Measurements from ENCODE around the gene CPNE1. TPM values are rescaled to one million over a fixed set of nuclear protein-coding genes. Genes with fewer than 3 reads are reported as not detected.

Gene CPNE1
- total RNA-seq, 1 donor from 2014 or later, result 233 TPM

GRCh38 chr20:35629427-35630145, 35.1 kb downstream of the CPNE1 start:
- no peak for DNase-seq (ENCODE audit: low spot score)

GRCh38 chr20:35627121-35627520, 37.6 kb downstream of the CPNE1 start:
- no peaks in the 10 kb centered on the region for H3K9me3 Mint-ChIP-seq (ENCODE audit: unreplicated experiment)
- H3K27ac Mint-ChIP-seq (ENCODE audit: unreplicated experiment), result no peak overlapping the region
- H3K4me1 Mint-ChIP-seq (ENCODE audit: unreplicated experiment), result no peaks in the 10 kb centered on the region
- H3K36me3 Mint-ChIP-seq (ENCODE audit: low read depth, unreplicated experiment), result peaks cover 40% of the 10 kb centered on the region
- TF ChIP-seq, protein P1, sequence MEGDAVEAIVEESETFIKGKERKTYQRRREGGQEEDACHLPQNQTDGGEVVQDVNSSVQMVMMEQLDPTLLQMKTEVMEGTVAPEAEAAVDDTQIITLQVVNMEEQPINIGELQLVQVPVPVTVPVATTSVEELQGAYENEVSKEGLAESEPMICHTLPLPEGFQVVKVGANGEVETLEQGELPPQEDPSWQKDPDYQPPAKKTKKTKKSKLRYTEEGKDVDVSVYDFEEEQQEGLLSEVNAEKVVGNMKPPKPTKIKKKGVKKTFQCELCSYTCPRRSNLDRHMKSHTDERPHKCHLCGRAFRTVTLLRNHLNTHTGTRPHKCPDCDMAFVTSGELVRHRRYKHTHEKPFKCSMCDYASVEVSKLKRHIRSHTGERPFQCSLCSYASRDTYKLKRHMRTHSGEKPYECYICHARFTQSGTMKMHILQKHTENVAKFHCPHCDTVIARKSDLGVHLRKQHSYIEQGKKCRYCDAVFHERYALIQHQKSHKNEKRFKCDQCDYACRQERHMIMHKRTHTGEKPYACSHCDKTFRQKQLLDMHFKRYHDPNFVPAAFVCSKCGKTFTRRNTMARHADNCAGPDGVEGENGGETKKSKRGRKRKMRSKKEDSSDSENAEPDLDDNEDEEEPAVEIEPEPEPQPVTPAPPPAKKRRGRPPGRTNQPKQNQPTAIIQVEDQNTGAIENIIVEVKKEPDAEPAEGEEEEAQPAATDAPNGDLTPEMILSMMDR (IDR thresholded peaks at IDR 0.05; ENCODE audit: unreplicated experiment), result no peak
- DNase-seq (ENCODE audit: low spot score), result no peak
- no peak overlapping the region for H3K4me3 Mint-ChIP-seq (ENCODE audit: unreplicated experiment)
- H3K27me3 Mint-ChIP-seq (ENCODE audit: unreplicated experiment), result no peaks in the 10 kb centered on the region

More at GRCh38 chr20:35629427-35630145, 35.1 kb downstream of the CPNE1 start:
- no peaks in the 10 kb centered on the region for H3K9me3 Mint-ChIP-seq (ENCODE audit: unreplicated experiment)
- H3K4me3 Mint-ChIP-seq (ENCODE audit: unreplicated experiment), result no peak overlapping the region
- peaks cover 47% of the 10 kb centered on the region for H3K36me3 Mint-ChIP-seq (ENCODE audit: low read depth, unreplicated experiment)
- no peaks in the 10 kb centered on the region for H3K4me1 Mint-ChIP-seq (ENCODE audit: unreplicated experiment)
- H3K27ac Mint-ChIP-seq (ENCODE audit: unreplicated experiment), result no peak overlapping the region
- TF ChIP-seq, protein P1 (IDR thresholded peaks at IDR 0.05; ENCODE audit: unreplicated experiment), result no peak
- no peaks in the 10 kb centered on the region for H3K27me3 Mint-ChIP-seq (ENCODE audit: unreplicated experiment)

DNA sequence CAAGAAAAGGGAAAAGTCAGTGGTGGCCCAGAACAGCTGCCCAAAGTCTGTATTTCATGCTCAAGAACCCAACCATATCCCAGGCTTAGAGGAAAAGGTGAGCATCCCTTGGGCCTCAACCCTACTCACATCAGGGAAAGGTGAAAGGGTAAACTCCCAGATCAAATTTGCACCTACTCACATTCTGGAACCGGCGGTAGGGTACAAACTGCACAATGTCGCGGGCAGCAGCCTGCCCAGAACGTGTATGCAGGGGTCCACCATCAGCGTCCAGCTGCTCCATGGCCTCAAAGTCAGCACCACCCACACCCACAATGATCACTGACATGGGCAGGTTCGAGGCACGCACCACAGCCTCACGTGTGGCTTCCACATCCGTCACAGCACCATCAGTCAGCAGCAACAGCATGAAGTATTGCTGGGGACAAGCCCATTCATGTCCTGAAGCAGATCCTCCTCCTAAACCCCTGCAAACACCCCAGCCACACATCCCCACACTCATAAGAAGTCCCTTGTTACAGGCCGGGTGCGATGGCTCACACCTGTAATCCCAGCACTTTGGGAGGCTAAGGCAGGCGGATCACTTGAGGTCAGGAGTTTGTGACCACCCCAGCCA, 38.2 kb downstream of the CPNE1 start:
- H3K4me1 Mint-ChIP-seq (ENCODE audit: unreplicated experiment), result no peaks in the 10 kb centered on the region
- no peak for DNase-seq (ENCODE audit: low spot score)
- TF ChIP-seq, protein P1 (IDR thresholded peaks at IDR 0.05; ENCODE audit: unreplicated experiment), result no peak
- no peaks in the 10 kb centered on the region for H3K9me3 Mint-ChIP-seq (ENCODE audit: unreplicated experiment)
- H3K4me3 Mint-ChIP-seq (ENCODE audit: unreplicated experiment), result peak overlapping the region; percentile 42
- H3K36me3 Mint-ChIP-seq (ENCODE audit: low read depth, unreplicated experiment), result peaks cover 34% of the 10 kb centered on the region
- H3K27me3 Mint-ChIP-seq (ENCODE audit: unreplicated experiment), result peaks cover under 1% of the 10 kb centered on the region
- H3K27ac Mint-ChIP-seq (ENCODE audit: unreplicated experiment), result no peak overlapping the region

DNA sequence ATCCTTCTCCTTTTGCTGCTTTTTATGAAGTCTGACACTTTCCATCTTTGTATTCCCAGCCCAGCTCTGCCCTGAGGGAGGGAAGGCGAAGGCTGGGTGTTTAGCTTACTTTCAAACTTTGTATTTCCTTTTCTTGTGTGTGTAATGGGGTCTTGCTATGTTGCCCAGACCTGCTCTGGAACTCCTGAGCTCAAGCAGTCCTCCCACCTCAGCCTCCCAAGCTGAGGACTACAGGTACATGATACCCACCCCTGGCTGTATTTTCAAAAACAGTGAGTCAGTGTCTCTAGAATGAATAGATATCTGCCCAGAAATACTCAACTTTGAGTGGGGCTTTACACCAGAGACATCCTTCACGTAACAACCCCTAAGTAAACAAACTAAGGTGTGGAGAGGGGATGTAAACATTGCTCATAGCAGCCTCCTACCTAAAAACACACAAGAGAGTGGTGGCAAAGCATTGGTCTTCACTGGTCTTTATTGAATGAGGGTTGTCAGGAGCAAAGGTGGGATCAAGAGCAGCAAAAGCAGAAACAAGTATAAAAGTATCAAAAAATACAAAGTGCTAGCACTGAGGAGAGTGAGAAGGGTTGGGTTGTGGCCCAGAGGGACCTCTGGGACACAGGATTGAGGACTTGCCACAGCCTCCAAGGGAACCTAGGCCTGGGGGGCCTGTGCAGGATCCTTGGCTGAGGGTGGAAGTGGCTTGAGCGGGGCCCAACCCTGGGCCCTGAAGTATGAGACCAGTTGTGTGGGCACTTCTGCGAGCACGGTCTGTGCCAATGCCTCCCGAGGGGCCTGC, 38.9 kb downstream of the CPNE1 start:
- Mint-ChIP-seq H3K4me3 (ENCODE audit: unreplicated experiment) (no peak overlapping the region), H3K4me1 (ENCODE audit: unreplicated experiment) (no peaks in the 10 kb centered on the region), H3K9me3 (ENCODE audit: unreplicated experiment) (no peaks in the 10 kb centered on the region), H3K27ac (ENCODE audit: unreplicated experiment) (no peak overlapping the region), H3K36me3 (ENCODE audit: low read depth, unreplicated experiment) (peaks cover 29% of the 10 kb centered on the region), H3K27me3 (ENCODE audit: unreplicated experiment) (peaks cover 3% of the 10 kb centered on the region)
- no peak for DNase-seq (ENCODE audit: low spot score)
- TF ChIP-seq, protein P1 (IDR thresholded peaks at IDR 0.05; ENCODE audit: unreplicated experiment), result no peak
